GM12878 (cell line): ENCODE data around the gene PPP6R2. TPM values are rescaled to one million over a fixed set of nuclear protein-coding genes. Genes with fewer than 3 reads are reported as not detected.

Source experiments
- BCLAF1 ChIP-seq: fragments of 450-650 bp; IDR thresholded peaks from 2 replicates; pipeline ENCODE4 v1.6.1; 2017; ENCODE audit warnings: antibody characterized with exemption, mild to moderate bottlenecking, moderate library complexity
- CBX5 ChIP-seq: sonication (generic); IDR thresholded peaks from 2 replicates; pipeline ENCODE4 v1.6.1; 2016; ENCODE audit warnings: low read depth, moderate library complexity, mild to moderate bottlenecking, inconsistent platforms
- CUX1 ChIP-seq: IDR thresholded peaks from 2 replicates; pipeline ENCODE4 v1.6.1; 2012; ENCODE audit warnings: improper control_type of control experiment, low read depth, low read length; ENCODE audit not compliant: insufficient replicate concordance
- EZH2 ChIP-seq: IDR thresholded peaks from 2 replicates; pipeline ENCODE4 v1.6.1; 2012; ENCODE audit warnings: low read depth, mild to moderate bottlenecking, control low read depth, inconsistent platforms, low read length, borderline replicate concordance; ENCODE audit not compliant: control insufficient read depth
- FOXK2 ChIP-seq: fragments of 450-650 bp; IDR thresholded peaks from 2 replicates; pipeline ENCODE4 v1.6.1; 2017; ENCODE audit warnings: mild to moderate bottlenecking, moderate library complexity
- KAT2A ChIP-seq: conservative IDR thresholded peaks from 2 replicates; pipeline ENCODE4 v1.6.1; 2011; ENCODE audit warnings: low read depth, low read length; ENCODE audit not compliant: control insufficient read depth
- MLLT1 ChIP-seq: fragments of 450-650 bp; IDR thresholded peaks from 2 replicates; pipeline ENCODE4 v1.6.1; 2016; ENCODE audit warnings: mild to moderate bottlenecking
- MXI1 ChIP-seq: fragments of 150-350 bp; IDR thresholded peaks from 2 replicates; pipeline ENCODE4 v1.6.1; 2011; ENCODE audit warnings: low read depth, mild to moderate bottlenecking, inconsistent platforms, low read length, improper control_type of control experiment
- NFIC ChIP-seq: IDR thresholded peaks from 2 replicates; pipeline ENCODE4 v1.6.1; 2012; ENCODE audit warnings: low read depth, mild to moderate bottlenecking, inconsistent platforms, low read length, moderate library complexity
- PML ChIP-seq: IDR thresholded peaks from 2 replicates; pipeline ENCODE4 v1.6.1; 2012; ENCODE audit warnings: low read length, inconsistent platforms
- POLR2A ChIP-seq: IDR thresholded peaks from 2 replicates; pipeline ENCODE4 v1.6.1; 2011; ENCODE audit warnings: low read depth, mild to moderate bottlenecking, low read length
- POLR2AphosphoS5 ChIP-seq: IDR thresholded peaks from 2 replicates; pipeline ENCODE4 v1.6.1; 2011; ENCODE audit warnings: mild to moderate bottlenecking, low read length, inconsistent platforms
- SRF ChIP-seq, 2 experiments: IDR thresholded peaks; 2 replicates each; pipeline ENCODE4 v1.6.1; 2011; ENCODE audit warnings: low read depth in 2 of 2, low read length in 2 of 2, mild to moderate bottlenecking in 1 of 2, moderate library complexity in 1 of 2
- ZBTB11 ChIP-seq: fragments of 450-650 bp; formaldehyde crosslinking; IDR thresholded peaks from 2 replicates; pipeline ENCODE4 v1.5.0; 2022; ENCODE audit warnings: mild to moderate bottlenecking, missing genetic modification characterization
- polyA plus RNA-seq, 11 experiments: library from polyadenylated mRNA; depleted of rRNA in 4 of 11; unstranded in 6 of 11; stranded (reverse) in 5 of 11; fragments of >200 nt; fragmentation: Nextera tagmentation in 4 of 11; fragmentation: Illumina TruSeq in 1 of 11; extraction: Ambion mirVana in 4 of 11; extraction: Trizol in 1 of 11; gene quantifications; 1 replicate in 1 of 11; 2 replicates in 10 of 11; pipeline versions ENCODE4 v1.2.1 to v1.2.3, GENCODE V29; 2011 to 2016; ENCODE audit warnings: inconsistent platforms in 2 of 11, missing spikeins in 2 of 11, low read depth in 1 of 11
- total RNA-seq, 4 experiments: library from RNA; depleted of rRNA in 3 of 4; stranded (reverse); fragments of >200 nt in 3 of 4; fragmentation: Illumina TruSeq in 1 of 4; extraction: Trizol in 1 of 4; gene quantifications; 2 replicates each; pipeline versions ENCODE4 v1.2.1 to v1.2.3, GENCODE V29; 2013 to 2021

PPP6R2 gene
- total and polyA plus RNA-seq, 10 of the 15 experiments (the other 5 are each of a cell fraction or from before 2014, with no cell fraction given): 0.29 to 52.6 (median 25.4) TPM

- no peak for TF ChIP-seq BCLAF1
- peak; percentile 69 for TF ChIP-seq MLLT1
- TF ChIP-seq ZBTB11 (CRISPR knock-in tag): no peak
- no peak for TF ChIP-seq KAT2A
- TF ChIP-seq PML: no peak
- peak; percentile 30; the same call in 1 of the 2 replicates for TF ChIP-seq POLR2AphosphoS5
- TF ChIP-seq FOXK2: no peak
- TF ChIP-seq CBX5: no peak
- no peak for TF ChIP-seq SRF (IDR thresholded peaks at IDR 0.05; ENCODE audit: low read depth in 2 of 2, low read length in 2 of 2)
- TF ChIP-seq MXI1: 0 out of 2 replicates have a peak, but pooled peaks have one; percentile 45
- TF ChIP-seq EZH2: no peak
- no peak; the same call in 1 of the 2 replicates for TF ChIP-seq NFIC
- peak; percentile 69 for TF ChIP-seq POLR2A
- no peak for TF ChIP-seq CUX1
Measured at GRCh38 chr22:50469377-50470305, 126.5 kb downstream of the PPP6R2 start (continued).
